Omental fat pad (tissue), 4 donors: ENCODE results near the gene KLHL22. TPM values are rescaled to one million over a fixed set of nuclear protein-coding genes. Genes with fewer than 3 reads are reported as not detected.

Experiments
- ATAC-seq: fragments of 150-250 bp; one replicate; pipeline ENCODE4 v1.9.1; 2016; ENCODE audit warnings: mild to moderate bottlenecking, moderate library complexity; ENCODE audit not compliant: low FRiP score
- DNase-seq: peaks from one replicate; pipeline ENCODE4 v3.0.0-alpha.2; 2019; ENCODE audit warnings: low spot score
- total RNA-seq, 4 donors: library from RNA; depleted of rRNA; stranded (reverse); fragments of >200 nt; gene quantifications; one replicate each; pipeline ENCODE4 v1.1.0, GENCODE V29; 2016
- TF ChIP-seq, protein P1 (sequence below), 3 donors: fragments of 450-650 bp; IDR thresholded peaks; one replicate each; pipeline ENCODE4 v1.5.1; 2016 to 2017; ENCODE audit warnings: antibody characterized with exemption in 3 of 3, mild to moderate bottlenecking in 3 of 3, moderate library complexity in 2 of 3

KLHL22 gene
- total RNA-seq, 4 donors from 2014 or later = 19.8 to 45.0 (median 32.9) TPM

DNA sequence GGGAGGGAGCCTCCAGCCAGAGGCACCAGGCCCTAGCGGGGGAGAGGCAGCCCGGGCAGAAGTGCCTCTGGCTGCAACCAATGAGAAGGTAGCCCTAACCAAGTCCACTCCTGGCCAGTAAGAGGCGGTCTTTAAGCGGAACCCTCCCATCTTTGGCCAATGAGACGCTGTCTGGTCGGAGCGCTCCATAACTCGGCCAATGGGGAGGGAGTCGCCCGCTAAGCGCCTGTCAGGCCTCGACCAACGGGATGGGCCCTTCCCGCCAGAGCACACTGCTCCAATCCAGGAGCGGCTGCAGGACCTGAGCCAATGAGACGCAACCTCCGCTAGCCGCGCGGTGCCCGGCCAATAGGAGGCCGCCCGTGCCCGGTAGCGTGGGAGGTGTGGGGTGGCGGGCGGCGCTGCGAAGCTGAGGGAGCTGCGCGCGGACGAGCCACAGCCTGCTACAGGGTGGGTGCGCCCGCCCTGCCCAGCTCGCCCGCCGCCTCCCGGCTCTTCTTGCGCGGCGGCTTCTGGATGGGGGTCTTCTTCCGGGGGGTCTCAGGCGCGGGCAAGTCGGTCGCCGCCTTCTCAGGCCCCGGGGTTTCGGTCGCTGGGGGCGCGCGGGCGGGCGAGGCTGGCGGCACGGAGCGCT, 70.5 kb downstream of the KLHL22 start:
- DNase-seq (no peak), ATAC-seq (no peak)
- TF ChIP-seq, protein P1, sequence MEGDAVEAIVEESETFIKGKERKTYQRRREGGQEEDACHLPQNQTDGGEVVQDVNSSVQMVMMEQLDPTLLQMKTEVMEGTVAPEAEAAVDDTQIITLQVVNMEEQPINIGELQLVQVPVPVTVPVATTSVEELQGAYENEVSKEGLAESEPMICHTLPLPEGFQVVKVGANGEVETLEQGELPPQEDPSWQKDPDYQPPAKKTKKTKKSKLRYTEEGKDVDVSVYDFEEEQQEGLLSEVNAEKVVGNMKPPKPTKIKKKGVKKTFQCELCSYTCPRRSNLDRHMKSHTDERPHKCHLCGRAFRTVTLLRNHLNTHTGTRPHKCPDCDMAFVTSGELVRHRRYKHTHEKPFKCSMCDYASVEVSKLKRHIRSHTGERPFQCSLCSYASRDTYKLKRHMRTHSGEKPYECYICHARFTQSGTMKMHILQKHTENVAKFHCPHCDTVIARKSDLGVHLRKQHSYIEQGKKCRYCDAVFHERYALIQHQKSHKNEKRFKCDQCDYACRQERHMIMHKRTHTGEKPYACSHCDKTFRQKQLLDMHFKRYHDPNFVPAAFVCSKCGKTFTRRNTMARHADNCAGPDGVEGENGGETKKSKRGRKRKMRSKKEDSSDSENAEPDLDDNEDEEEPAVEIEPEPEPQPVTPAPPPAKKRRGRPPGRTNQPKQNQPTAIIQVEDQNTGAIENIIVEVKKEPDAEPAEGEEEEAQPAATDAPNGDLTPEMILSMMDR (IDR thresholded peaks at IDR 0.05) = no peak

DNA sequence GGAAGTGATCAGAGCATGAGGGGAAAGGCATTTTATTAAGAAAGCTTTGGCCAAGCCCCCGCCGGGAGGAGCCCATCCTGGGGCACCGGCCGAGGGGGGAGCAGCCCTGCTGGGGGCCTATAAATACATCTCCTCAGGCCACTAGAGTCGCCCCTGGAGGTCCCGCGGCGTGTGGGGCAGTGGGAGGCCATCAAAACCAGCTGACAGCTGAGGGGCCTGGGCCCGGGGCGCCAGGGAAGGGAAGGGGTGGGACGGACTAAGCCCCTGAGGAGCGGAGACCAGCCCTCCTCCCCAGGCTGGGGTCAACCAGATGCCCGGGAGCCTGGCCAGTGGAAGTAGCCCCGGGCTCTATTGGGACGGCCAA, 71.0 kb downstream of the KLHL22 start:
- ATAC-seq = no peak
- TF ChIP-seq, protein P1 (IDR thresholded peaks at IDR 0.05) = no peak
- no peak for DNase-seq

DNA sequence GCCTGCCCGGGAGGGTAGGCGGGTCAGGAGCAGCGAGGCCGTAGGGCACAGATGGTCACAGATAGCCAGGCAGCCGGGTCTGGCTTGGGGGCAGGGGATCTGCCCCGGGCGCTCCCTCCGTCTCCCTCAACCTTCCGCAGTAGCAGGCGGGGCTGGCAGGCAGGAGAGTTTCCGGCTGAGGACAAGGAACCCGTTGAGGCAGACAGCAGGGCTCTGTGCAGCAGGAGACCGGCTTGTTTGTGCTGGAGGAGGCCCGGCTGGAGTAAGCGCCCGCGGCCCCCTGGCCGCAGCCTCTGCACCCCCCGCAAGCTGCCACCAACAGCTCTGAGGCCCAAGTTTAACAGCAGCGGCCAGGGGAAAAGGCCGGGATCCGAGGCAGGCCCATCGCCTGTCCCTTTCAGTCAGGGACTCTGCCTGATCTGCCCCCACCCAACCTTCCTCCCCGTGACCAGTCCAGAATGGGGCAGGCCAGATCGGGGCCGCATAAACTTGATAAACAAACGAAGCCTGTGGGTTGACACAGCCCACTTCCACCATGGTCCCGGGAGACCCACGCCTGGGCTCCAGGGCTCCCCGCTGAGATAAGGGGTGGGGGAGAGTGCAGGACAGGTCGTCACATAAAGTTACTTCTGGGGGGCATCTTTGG, 71.6 kb downstream of the KLHL22 start:
- no peak for DNase-seq
- ATAC-seq = no peak
- TF ChIP-seq, protein P1 (IDR thresholded peaks at IDR 0.05) = no peak

DNA sequence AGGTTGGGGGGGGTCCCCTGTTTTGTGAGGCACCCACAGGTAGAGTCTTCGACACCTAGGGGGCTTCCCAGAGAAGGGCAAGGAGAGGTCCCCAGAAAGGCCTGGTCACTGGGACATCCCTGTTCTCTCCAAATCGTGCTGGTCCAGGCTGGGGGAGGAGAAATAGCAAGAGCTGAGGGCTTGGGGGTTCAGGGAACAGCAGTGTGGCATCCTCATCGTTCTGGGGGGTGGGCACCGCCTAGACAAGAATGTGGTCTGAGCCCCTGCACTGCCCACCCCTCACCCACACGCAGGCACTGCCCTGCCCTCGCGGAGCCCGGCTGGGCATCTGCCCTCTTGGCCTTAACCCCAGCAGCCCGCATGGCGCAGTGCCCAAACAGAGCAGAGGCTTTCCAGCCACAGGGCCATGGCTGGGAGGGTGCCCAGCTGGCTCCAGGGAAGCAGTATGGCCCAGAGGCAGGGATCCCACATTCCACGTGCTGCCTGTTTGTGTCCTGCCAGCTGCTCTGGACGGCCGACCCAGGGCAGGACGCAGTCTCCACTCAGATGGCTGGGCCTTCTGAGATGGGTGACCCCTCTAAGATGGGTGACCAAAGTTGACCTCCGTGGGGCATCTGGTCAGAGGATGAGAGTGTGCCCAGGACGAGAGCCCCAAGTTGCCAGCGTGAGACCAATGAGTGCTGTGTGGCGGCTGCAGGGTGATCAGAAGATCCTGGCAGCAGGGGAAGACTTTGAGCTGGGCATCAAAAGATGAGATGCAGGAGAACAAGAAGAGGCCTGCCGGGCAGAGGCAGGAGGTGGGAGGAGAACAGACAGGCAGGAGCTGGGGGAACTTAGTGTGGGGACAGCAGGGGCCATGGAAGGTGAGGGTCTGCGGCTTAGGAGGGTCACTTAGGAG, 72.3 kb downstream of the KLHL22 start:
- TF ChIP-seq, protein P1 (IDR thresholded peaks at IDR 0.05) = no peak
- no peak for DNase-seq
- no peak for ATAC-seq

DNA sequence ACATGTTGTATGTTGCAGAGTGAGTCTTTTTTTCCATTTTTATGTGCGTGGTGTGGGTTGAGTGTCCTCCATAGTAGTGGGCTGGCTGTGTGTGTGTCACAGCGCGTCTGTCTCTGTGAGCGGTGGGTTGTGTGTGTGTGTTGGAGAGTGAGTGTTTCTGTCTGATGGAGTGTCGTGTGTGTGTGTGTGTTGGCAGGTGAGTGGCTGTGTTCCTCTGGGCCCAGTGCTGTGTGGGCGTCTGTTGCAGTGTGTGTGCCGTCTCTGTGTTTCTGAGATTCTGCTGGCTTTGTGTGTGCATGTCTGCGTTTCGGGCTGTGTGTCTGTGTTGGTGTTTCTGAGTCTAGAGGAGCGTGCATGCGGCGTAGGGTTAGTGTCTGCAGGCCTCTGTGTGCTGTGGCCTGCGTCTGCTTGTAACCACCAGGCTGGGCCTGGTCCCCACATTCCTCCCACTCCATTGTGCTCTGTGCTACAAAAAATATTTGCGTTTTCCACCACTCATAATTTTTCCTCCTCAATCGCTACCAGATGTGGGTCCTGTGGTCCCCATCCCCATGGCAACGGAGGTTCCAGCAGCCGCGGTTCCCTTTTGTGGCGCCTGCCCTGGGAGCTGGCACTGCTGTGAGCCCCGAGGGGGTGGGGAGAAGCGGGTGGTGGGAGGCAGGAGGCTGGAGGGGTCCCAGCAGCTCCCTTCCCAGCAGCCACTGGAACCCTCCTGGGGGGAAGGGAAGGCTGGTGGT, 73.2 kb downstream of the KLHL22 start:
- TF ChIP-seq, protein P1 (IDR thresholded peaks at IDR 0.05) = no peak
- ATAC-seq (no peak), DNase-seq (no peak)

DNA sequence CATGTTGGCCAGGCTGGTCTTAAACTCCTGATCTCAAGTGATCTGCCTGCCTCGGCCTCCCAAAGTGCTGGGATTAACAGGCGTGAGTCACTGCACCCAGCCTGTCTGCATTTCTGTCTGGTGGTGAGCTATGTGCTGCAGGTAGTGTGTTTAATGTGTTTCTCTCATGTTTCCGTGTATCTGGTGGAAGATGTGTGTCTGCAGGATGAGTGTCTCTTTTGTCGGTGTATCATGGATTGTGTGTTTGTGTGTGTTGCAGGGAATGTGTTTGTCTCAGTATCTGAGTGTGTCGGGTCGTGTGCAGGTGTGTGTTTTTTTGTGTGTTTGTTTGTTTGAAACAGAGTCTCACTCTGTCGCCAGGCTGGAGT, 74.1 kb downstream of the KLHL22 start:
- TF ChIP-seq, protein P1 (IDR thresholded peaks at IDR 0.05) = no peak
- DNase-seq (no peak), ATAC-seq (no peak)
